ENCODE data around the gene PIANP.

- TF ChIP-seq CTCF (IDR thresholded peaks at IDR 0.05) (no peak), EP300 (IDR thresholded peaks at IDR 0.05) (no peak)
These were observed 16.3 kb upstream of the PIANP start for GRCh38 chr12:6716874-6717437.
